GM21360 (cell line): ENCODE measurements around the gene GRB14.

Experiments used
- ATAC-seq: cut with Tn5 transposase; IDR thresholded peaks from one replicate; pipeline ENCODE4 v1.9.1; 2021; ENCODE audit warnings: mild to moderate bottlenecking, moderate library complexity; ENCODE audit not compliant: unreplicated experiment

The GRB14 gene

DNA sequence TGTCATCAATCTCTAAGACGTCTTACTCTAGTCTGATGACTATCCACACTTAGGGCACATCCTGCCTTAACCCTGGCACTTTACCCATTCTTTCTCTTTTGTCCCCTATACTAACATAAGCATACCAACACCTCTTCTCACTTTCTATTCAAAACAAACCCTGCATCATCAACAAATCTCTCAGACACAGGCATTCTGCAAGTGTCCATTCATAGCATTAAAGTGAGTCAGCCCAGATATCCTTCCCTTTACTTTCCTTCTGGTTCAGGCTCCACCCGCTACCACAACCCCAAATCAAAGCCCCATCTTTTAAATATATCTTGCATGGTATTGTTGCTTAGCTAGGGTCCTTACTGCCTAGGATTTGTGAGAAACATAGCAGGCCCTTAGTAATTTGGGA lies 3.8 kb downstream of the GRB14 start:
- no peak for ATAC-seq

DNA sequence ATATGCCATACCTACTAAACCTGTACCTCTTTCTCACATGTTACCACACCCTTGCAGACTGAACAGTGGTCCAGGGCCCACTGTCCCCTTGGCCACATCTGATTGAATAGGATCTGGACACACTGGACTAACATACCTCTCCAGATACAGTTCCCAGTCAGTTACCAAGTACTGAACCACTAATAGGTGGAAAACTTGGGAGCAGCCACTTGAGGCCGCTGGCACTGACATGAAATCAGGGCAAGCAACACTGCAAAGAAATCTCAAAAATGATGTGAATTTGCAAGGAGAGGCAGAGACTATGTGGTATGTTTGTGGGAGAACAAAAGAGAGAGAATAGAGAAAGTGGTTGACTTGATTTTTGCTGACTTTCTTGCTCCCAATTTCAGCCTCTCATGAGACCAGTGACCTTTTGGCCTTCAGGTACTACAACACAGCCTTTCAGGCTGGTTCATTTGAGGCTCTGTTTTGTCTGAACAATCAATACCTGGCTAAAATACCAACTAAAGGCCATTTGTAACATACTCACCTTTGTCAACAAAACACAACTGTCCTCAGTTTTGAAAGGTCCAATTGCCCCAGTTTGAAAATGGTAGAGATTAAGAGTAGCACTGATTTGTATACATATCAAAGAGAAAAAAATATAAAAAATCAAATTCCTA lies 7.8 kb downstream of the GRB14 start:
- ATAC-seq = no peak

DNA sequence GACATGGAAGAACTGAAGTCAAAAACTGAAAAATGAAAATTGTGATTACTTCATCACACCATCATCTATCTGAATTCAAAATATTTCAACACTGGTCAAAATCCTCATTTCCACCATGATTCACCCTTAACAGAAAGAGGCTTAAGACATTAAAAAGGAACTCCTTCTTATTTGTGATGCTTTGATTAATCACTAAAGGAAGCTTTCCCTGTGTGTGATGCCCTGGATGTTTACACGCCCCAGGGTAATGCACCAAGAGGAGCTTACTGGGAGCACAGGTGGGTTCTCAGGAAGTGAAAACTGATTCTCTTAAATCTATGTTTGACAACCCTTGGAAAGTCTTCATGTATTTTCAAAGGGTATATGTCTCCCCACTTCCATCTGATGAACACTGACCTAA lies 11.5 kb downstream of the GRB14 start:
- no peak for ATAC-seq

DNA sequence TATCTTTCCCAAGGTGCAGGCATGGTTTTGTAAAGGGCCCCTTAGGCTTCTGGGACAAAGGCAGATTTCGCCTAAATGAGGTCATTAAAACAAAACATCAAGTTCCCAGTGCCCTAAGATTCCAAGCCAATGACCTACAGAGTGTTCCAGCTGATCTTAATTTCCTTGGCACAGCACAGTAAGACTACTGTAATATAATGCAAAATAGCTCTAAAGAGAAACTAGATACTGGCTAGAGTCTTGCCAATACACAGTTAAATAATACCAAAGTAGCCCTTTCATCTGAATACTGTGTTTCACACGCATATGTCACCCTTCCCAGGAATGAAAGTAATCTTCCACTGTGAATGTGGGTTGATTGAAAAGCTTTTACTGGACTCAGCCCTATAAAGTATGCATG lies 14.7 kb downstream of the GRB14 start:
- no peak for ATAC-seq

DNA sequence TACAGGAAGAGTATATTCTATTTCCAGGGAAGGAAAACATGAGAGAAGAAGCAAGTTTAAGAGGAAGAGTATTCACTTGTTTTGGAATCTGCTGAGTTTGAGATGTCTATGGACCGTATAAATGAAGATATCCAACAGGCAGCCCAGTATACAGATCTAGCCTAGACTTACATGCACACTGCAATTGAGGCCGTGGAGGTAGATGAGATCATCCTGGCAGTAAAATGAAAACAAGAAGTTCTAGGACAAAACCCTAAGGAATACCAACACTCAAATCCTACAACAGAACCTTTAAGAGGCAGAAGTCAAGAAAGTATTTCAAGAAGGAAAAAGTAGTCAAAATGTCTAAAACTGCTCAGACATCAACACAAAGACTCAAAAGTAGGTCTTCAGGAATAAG lies 16.0 kb downstream of the GRB14 start:
- no peak for ATAC-seq

DNA sequence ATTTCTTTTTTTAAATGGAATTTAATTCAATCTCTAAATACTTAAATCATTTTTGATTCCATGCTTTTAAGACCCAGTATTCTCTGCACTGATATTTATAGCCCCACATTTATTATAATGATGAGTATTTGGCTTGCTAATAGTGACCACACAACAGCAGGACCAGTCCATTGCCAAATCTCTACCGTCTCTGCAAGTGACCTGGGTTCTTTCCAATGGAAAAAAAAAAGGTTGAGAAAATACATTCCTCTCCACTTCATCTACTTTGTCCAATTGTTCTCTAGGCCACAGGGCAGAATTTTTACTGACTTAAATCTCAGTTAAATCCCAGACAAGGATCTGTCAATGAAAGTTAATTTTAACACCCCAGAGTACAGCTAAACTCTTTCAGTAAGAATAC lies 20.5 kb downstream of the GRB14 start:
- no peak for ATAC-seq

DNA sequence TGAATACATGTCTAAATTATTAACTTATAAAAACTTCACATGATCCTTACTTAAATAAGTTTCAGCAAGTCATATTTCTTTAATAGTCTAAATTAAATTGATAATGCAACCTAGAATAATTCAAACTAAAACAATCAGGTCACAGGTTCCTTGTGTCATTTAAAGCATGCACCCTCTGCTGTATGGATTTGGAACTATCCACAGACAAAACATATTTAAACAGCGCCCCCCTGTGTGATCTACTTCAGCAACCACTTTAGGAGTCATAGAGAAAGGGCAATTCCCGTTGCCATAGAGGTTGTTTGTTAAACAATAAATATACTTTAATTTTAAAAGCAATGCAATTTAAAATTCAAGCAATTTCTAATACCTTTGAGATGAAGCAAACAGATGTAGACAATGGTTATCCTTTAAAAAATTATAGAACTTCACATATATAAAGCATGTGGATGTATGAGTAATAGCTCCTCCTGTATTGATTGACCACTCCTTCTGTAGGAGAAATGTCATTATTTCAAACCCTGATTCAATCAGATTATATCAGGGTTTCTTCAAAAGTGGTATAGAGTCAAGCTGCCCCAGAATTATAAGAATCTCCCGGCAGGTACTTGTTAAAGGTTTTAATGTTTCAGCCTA lies 21.2 kb downstream of the GRB14 start:
- ATAC-seq = peak; percentile 100

DNA sequence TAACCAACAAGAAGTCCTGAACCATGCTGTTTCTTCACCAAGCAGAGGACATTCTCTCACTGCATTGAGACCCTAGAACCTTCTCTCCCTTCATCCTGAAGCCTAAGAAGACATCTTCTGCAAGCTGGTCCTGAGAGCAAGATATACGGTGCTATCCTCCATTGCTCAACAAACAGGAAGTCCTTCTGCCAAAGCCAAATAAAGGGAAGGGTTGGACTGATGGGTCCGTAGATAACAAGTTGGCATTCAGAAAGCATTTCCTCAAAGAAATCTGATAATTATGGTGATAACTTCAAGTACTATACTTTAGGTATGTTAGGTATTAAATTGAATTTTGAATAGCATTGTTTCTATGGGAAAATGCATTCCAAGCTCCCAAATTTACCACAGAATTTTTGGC lies 23.3 kb downstream of the GRB14 start:
- no peak for ATAC-seq

DNA sequence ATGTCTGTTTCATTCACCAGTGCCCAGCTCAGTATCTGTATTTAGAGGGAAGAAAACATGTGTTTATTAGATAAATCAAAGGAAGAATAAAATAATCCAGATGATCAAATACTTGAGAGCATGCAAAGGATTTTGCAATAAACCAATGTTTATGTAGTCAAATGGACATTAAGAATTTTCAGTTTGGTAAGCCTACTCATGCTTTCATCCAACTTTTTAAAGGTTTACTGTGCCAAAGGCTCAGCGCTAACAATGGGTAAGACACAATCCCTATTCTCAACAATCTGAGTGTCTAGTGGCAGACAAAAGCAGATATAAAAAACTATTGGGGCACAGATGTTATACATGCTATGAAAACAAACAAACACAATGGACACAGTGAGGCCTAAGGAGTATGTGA lies 26.3 kb downstream of the GRB14 start:
- no peak for ATAC-seq

DNA sequence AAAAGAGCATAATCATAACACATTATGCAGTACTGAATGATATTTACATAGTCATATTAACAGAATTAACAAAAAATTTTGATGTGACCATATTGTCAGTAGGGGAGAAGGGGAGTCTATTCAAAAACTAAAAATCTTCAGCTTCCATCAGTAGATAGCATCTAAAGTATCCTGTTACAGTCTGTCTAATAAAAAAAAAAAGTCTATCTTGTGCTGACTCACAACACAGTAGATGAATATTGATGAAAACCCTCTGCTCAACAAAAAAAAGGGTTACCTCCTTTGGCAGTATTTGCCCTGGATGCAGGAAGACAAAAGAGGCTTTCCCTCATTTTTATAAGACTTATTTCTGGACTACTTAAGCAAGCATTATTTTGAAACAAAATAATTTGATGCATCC lies 27.3 kb downstream of the GRB14 start:
- no peak for ATAC-seq

DNA sequence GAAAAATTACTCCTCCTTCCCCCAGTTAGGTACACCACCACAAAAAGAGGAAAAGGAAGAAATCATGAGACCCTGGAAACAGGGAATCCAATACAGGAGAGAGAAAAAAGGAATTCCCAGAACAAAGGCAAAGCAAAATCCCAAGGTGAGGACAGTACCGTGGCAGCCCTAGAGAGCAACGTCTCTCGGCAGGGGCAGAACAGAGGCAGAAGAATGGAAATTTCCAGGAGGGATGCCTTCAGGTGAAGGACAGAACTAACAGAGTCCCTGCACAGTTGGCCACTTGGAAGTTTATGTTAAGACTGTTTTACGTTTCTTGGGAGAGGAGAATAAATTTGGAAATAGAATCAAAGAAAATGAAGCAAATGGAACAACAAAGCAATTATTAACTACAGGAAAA lies 27.7 kb downstream of the GRB14 start:
- no peak for ATAC-seq

DNA sequence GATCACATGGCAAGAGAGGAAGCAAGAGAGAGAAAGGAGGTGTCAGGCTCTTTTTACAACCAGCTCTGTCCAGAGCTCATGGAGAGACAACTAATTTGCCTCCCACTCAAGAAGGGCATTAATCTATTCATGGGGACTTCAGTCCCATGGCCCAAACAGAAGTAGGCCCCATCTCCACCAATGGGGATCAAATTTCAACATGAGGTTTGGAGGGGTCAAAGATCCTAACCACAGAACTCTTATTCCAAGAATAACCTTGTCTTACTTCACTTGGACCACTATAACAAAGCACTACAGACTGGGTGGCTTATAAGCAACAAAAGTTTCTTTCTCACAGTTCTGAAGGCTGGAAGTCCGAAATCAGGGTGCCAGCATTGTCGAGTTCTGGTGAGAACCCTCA lies 31.8 kb downstream of the GRB14 start:
- ATAC-seq = no peak

DNA sequence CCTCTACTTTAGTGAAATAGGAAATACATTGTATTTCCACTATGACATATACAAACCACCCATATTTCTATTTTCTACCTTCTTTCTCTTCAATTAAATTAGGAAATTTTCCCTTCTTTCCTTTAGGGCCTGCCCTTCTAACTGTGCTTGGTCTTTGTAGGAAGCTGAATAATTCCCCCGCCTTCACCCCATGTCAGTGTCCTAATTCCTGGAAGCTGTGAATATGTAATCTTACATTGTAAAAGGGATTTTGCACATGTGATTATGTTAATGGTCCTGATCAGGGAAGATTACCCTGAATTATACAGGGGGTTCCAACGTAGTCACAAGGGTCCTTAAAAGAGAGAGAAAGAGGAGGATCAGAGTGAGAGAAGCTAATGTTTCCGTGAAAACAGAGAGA lies 40.2 kb downstream of the GRB14 start:
- no peak for ATAC-seq

DNA sequence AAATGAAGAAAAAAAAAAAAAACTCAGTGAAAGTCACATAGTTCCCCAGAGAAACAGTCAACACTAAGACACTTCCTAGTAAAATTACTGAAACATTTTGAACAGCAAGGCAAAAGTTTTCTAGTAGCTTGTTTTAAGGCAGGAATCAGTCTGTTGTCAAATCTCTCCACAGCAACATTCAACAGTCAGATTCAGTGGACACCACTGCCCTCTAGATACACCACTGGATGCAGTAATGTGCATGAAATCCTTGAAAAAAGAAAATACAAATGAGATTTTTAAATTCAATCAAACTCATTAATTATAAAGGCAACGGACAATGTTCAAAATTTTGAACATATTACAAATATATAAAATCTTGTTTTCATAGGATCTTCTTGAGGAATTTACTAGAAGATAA lies 46.4 kb downstream of the GRB14 start:
- ATAC-seq = no peak

DNA sequence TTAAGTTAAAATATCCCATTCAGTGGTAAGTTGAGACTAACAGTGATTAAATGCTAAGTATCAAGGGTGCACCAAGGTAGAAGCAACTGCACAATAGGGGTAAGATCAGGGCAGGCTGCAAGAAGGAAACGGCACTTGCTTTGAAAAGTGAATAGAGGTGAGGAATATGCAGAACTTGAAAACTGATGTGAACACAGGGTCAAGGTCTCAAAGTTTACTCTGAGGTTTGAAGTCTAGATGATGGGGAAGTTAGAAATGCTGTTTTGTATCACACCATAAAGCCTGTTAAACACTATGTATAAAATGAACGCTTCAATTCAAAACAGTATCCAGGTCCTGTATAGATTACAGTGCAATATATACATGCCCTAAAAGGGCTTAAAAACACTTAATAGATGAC lies 50.8 kb downstream of the GRB14 start:
- ATAC-seq = no peak

DNA sequence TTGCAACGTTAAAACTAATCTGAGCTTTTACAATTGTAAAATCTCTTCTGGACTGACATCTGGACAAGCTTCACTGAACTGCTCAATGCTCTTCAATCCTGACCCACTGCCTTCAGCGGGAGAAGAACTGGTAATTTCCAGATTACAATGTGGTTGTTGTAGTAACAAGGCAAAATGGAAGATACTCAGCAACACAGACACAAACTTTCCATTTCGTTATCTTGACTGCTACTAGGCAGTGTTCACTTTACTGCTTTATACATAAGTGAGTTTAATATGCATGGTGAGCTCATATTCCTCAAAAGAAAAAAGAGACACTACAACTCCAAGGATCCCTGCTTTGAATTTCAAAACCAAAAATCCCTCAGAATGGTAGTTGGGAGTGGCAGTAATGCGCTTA lies 51.9 kb downstream of the GRB14 start:
- no peak for ATAC-seq

DNA sequence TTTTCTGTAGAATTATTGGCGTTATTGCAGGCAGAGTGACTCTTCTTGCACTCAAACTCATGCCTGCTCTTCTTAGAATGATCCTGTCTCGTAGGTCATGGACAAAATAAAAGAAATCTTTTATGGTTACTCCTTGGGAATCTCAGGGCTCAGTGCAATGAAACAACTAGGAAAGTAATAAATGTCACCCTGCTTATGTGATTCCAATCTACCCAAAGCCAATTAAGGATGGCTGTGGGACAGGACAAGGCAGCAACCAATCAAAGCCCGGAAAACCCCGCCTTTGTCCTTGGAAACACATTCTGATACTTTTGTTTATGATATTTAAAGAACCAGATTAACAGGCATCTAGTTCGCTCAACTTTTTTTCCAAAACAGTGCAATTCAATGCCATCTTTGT lies 53.0 kb downstream of the GRB14 start:
- no peak for ATAC-seq

DNA sequence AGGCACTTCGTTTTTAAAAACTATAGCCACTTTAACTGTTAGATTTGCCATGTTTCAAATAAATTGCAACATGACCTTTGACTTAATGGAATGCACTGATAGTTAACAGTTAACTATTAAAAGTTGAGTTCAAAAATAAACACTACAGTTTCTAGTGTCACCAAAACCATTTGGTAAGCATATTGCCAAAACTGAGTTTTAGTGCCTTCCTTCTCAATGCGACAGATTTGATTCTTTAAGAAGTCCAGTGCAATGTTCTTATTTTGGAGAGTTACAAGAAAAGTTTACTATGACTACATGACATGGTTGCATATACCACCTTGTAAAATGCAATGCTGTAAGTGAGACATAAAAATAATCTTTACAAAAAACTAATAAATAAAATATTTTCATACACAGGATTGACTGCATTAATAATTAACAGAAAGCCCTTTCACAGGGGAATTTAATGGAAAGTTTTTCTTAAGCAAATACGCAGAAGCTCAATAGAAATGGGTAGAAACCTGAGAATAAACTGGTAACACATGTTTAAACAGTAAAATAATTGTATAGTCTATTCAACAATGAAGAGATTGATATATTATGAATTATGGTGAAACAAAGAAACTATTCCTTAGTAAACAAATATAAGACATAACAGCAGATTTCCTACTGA lies 53.8 kb downstream of the GRB14 start:
- no peak for ATAC-seq

DNA sequence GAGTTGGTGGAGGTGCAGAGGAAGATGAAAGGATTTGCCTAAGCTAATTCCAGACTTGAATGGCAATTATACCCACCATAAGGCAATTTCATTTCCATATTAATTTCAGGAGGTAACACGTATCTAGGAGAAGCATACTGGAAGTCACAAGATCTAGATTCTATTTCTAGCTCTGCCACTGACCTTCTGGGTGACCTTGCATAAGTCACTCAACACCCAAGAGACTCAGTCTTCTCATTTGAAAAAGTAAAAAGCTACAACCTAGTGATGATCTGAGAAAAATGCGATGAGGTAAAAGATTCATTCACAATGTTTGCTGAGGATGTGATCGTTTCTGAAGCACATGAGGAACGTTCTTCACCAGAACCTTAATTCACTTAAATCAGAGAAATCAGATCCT lies 55.9 kb downstream of the GRB14 start:
- ATAC-seq = no peak

DNA sequence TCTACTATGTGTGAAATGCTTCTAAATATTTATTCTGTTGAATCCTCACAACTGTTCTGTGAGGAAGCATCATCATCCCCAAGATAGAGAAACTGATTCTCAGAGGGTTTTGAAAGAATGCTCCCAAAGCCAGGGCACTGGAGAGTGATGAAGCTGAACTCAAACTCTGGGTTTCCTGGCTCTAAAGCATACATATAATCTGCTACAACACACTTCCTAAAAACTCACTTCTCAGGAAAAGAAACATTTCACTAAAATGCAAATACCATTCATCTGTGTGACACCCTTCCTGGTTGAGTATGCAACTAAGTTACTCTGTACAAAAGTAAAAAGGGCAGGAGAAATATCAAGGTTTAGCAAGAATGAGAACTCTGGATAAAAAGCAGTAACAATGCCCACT lies 58.6 kb downstream of the GRB14 start:
- no peak for ATAC-seq

DNA sequence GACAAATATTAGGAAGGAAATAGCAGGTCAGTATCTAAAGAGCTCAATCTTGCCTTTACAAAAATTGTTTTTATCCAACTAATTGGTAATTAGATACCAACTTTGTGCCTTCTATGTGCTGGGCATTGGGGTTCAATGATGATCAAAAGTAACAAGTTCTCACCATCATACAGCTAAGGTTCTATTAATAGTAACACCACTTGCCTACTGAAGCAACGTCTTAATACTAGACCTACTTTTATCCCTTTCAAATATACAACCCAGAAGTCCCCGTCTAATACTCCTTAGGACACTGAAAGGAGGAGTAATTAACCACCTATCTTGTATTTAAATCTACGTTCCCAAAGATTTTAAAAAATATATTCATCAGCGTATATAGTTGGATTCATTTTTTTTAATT lies 59.3 kb downstream of the GRB14 start:
- ATAC-seq = no peak

DNA sequence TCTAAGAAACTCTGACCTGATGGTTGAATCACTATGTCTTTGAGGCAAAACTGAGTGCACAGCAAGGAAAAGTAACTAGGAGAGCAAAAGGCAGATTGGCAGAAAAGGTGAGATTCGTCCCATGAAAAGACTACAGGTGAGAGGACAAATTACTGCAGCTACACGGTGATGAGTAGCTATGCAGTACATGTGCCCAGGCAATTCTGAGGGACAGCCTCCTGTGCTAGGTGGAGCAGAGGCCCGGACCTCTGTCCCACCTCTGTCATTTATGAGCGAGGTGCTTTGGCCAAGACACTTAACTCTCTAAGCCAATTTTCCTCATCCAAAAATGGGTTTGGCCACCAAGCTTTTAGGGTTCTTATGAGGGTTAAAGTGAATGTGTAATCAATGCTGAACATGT lies 59.9 kb downstream of the GRB14 start:
- no peak for ATAC-seq

DNA sequence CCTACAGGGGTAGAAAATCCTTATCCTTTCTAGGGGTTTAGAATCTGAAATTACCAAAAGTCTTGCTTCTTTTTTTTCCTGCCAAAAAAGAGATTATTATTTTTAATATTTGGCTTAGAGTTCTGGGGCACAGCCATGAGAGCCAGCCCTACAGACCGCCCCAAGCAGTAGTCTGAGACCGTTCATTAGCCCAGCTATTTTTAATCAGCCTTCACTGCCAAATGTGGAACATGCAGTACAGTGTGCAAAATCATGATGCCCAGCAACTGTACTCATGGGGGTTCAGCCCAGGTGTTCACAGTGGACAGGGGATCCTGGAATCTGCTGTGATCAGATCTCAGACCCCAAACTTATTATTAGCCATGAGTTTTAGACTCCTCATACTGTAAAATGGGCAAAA lies 60.4 kb downstream of the GRB14 start:
- no peak for ATAC-seq
